Measurements from ENCODE around the gene PCDHB14.
"Not testable (repeated sequence)": the region's sequence is repeated elsewhere in the genome, so short reads cannot be mapped to it uniquely, and the experiment has no call there.

Gene PCDHB14

DNA sequence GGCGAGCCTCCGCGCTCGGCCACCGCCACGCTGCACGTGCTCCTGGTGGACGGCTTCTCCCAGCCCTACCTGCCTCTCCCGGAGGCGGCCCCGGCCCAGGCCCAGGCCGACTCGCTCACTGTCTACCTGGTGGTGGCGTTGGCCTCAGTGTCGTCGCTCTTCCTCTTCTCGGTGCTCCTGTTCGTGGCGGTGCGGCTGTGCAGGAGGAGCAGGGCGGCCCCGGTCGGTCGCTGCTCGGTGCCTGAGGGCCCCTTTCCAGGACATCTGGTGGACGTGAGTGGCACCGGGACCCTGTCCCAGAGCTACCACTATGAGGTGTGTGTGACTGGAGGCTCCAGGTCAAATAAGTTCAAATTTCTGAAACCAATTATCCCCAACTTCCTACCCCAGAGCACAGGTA is 12.3 kb upstream of the PCDHB14 start:
- DNase-seq, result not testable (repeated sequence)

DNA sequence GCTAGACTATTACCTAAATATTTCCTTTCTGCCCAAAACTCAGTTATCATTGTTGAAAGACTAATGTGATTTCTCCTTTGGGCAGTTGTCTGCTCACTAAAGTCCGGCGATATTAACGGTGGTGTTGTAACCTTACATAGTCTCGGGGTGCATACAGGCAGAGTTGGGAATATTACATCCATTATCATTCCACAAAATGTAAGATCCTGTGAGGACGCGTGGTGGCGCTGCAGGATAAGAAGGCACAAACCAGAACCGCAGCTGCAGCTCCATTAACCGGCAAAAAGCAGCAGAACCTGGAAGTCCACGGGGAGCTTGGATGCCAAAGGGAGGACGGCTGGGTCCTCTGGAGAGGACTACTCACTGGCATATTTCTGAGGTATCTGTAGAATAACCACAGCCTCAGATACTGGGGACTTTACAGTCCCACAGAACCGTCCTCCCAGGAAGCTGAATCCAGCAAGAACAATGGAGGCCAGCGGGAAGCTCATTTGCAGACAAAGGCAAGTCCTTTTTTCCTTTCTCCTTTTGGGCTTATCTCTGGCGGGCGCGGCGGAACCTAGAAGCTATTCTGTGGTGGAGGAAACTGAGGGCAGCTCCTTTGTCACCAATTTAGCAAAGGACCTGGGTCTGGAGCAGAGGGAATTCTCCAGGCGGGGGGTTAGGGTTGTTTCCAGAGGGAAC is 9.3 kb upstream of the PCDHB14 start, which contains the start of gene PCDHB13:
PCDHB13 (plus strand) TSS at position 264 of the 684 bp plus-strand sequence; CDS start at position 469, 205 bp downstream.
- peak; percentile 51 to 56 for DNase-seq

DNA sequence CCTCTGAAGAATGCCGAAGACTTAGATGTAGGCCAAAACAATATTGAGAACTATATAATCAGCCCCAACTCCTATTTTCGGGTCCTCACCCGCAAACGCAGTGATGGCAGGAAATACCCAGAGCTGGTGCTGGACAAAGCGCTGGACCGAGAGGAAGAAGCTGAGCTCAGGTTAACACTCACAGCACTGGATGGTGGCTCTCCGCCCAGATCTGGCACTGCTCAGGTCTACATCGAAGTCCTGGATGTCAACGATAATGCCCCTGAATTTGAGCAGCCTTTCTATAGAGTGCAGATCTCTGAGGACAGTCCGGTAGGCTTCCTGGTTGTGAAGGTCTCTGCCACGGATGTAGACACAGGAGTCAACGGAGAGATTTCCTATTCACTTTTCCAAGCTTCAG is 8.6 kb upstream of the PCDHB14 start:
- not testable (repeated sequence) for DNase-seq

DNA sequence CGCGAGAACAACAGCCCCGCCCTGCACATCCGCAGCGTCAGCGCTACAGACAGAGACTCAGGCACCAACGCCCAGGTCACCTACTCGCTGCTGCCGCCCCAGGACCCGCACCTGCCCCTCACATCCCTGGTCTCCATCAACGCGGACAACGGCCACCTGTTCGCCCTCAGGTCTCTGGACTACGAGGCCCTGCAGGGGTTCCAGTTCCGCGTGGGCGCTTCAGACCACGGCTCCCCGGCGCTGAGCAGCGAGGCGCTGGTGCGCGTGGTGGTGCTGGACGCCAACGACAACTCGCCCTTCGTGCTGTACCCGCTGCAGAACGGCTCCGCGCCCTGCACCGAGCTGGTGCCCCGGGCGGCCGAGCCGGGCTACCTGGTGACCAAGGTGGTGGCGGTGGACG is 7.6 kb upstream of the PCDHB14 start:
- DNase-seq, result not testable (repeated sequence)

DNA sequence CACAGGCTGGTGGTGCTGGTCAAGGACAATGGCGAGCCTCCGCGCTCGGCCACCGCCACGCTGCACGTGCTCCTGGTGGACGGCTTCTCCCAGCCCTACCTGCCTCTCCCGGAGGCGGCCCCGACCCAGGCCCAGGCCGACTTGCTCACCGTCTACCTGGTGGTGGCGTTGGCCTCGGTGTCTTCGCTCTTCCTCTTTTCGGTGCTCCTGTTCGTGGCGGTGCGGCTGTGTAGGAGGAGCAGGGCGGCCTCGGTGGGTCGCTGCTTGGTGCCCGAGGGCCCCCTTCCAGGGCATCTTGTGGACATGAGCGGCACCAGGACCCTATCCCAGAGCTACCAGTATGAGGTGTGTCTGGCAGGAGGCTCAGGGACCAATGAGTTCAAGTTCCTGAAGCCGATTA is 7.1 kb upstream of the PCDHB14 start:
- DNase-seq, result not testable (repeated sequence)

DNA sequence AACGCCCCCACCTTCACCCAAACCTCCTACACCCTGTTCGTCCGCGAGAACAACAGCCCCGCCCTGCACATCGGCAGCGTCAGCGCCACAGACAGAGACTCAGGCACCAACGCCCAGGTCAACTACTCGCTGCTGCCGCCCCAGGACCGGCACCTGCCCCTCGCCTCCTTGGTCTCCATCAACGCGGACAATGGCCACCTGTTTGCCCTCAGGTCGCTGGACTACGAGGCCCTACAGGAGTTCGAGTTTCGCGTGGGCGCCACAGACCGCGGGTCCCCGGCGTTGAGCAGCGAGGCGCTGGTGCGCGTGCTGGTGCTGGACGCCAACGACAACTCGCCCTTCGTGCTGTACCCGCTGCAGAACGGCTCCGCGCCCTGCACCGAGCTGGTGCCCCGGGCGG is 1.7 kb downstream of the PCDHB14 start:
- not testable (repeated sequence) for DNase-seq

DNA sequence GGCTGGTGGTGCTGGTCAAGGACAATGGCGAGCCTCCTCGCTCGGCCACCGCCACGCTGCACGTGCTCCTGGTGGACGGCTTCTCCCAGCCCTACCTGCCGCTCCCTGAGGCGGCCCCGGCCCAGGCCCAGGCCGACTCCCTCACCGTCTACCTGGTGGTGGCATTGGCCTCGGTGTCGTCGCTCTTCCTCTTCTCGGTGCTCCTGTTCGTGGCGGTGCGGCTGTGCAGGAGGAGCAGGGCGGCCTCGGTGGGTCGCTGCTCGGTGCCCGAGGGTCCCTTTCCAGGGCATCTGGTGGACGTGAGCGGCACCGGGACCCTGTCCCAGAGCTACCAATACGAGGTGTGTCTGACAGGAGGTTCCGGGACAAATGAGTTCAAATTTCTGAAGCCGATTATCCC is 2.3 kb downstream of the PCDHB14 start:
- not testable (repeated sequence) for DNase-seq

DNA sequence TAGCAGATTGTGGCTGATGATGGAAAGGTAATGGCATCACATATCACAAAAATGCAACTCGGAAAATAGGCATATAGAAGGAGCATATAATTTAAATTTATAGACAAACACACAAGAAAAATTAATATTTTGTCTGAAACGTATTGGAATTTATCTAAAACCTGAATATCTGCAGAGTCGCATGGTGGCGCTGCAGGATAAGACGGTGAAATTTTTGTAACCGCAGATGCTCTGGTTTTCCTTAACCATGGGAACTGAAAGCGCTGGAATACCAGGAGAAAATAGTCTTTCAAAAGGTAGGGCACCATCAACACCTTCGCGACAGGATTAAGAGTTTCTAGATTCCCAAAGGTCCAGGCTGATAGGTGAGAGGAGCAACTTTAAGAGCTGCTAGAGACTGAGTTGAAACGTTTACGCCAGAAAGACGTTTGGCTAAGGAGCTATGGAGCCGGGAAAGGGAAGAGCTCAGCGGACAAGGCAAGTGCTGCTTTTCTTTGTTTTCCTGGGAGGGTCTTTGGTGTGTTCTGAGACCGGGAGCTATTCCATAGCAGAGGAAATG is 11.0 kb downstream of the PCDHB14 start:
- DNase-seq, result no peak

DNA sequence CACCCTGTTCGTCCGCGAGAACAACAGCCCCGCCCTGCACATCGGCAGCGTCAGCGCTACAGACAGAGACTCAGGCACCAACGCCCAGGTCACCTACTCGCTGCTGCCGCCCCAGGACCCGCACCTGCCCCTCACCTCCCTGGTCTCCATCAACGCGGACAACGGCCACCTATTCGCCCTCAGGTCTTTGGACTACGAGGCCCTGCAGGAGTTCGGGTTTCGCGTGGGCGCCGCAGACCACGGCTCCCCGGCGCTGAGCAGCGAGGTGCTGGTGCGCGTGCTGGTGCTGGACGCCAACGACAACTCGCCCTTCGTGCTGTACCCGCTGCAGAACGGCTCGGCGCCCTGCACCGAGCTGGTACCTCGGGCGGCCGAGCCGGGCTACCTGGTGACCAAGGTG is 12.8 kb downstream of the PCDHB14 start:
- DNase-seq, result not testable (repeated sequence)

DNA sequence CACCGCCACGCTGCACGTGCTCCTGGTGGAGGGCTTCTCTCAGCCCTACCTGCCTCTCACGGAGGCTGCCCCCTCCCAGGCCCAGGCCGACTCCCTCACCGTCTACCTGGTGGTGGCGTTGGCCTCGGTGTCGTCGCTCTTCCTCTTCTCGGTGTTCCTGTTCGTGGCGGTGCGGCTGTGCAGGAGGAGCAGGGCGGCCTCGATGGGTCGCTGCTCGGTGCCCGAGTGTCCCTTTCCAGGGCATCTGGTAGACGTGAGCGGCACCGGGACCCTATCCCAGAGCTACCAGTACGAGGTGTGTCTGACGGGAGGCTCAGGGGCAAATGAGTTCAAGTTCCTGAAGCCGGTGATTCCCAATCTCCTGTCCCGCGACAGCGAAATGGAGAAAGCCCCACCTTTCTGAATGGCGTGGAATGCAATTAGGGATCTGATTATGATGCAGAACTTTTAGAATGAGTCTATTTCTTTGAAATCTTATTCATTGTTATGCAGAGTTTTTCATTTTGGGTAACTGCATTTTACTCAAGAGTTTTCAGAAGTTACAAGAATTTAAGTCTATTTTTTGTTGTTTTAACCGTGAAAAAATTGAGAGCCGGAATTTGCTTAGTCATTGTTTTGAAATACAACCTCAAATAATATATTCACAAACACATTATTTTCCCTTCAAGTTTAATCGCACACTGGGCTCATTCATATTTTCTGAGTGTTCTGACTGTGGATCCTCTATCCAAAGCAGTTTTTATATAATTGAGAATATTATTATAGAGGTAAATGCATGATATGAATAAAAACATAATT is 13.6 kb downstream of the PCDHB14 start:
- no peak for DNase-seq

DNA sequence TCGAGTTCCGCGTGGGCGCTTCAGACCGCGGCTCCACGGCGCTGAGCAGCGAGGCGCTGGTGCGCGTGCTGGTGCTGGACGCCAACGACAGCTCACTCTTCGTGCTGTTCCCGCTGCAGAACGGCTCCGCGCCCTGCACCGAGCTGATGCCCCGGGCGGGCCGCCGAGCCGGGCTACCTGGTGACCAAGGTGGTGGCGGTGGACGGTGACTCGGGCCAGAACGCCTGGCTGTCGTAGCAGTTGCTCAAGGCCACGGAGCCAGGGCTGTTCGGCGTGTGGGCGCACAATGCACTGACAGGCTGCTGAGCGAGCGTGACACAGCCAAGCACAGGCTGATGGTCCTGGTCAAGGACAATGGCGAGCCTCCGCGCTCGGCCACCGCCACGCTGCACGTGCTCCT is 18.4 kb downstream of the PCDHB14 start:
- no peak for DNase-seq

DNA sequence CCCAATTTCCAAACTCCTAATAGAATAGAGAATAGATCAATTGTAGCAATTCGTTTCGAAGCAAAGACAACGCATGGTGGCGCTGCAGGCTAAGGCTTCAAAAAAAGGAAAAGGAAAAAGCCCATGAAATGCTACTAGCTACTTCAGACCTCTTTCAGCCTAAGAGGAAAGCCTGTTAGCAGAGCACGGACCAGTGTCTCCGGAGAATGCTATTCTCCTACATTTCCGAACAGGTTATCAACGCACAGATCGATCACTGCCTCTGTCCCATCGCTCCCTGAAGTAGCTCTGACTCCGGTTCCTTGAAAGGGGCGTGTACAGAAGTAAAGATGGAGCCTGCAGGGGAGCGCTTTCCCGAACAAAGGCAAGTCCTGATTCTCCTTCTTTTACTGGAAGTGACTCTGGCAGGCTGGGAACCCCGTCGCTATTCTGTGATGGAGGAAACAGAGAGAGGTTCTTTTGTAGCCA is 22.1 kb downstream of the PCDHB14 start, which contains the start of gene PCDHB15:
PCDHB15 (plus strand) TSS at position 146 of the 468 bp plus-strand sequence; CDS start at position 330, 184 bp downstream.
- no peak for DNase-seq

DNA sequence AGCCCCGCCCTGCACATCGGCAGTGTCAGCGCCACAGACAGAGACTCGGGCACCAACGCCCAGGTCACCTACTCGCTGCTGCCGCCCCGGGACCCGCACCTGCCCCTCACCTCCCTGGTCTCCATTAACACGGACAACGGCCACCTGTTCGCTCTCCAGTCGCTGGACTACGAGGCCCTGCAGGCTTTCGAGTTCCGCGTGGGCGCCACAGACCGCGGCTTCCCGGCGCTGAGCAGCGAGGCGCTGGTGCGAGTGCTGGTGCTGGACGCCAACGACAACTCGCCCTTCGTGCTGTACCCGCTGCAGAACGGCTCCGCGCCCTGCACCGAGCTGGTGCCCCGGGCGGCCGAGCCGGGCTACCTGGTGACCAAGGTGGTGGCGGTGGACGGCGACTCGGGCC is 23.8 kb downstream of the PCDHB14 start:
- DNase-seq, result not testable (repeated sequence)

DNA sequence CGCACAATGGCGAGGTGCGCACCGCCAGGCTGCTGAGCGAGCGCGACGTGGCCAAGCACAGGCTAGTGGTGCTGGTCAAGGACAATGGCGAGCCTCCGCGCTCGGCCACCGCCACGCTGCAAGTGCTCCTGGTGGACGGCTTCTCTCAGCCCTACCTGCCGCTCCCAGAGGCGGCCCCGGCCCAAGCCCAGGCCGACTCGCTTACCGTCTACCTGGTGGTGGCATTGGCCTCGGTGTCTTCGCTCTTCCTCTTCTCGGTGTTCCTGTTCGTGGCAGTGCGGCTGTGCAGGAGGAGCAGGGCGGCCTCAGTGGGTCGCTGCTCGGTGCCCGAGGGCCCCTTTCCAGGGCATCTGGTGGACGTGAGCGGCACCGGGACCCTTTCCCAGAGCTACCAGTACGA is 24.3 kb downstream of the PCDHB14 start:
- not testable (repeated sequence) for DNase-seq

DNA sequence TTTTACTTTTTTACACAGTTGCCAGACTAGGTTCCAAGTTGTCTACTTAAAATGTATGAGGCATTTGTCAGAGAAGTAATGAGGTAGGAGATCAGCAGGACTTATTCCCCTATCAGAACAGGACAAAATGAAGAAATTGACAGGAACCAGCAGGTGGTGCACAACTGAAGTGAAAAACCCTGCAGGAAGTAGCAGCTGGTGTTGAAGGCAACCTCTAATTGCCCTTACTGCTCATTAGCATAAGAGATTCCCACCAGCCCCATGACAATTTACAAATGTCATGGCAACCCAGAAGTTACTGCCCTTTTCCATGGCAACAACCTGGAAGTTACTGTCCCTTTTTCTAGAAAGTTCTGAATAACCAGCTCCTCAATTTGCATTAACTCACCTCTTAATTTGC is 27.4 kb downstream of the PCDHB14 start:
- DNase-seq, result peak in 1 of 2 experiments; percentile 3

DNA sequence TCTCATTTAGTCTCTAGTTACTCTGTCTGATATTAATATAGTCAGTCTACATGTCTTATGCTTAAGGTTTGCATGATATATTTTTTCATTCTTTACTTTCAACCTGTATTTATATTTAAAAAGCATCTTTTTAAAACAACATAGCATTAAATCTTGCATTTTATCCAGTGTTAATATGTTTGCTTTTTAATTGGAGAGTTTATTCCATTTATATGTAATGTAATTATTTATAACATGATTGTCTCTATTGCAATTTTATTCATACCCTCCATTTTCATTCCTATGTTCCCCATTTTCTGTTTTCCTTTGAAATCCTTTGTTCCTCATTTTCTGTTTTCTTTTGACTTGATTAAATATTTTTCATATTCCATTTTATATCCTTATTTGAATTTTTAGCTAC is 35.3 kb downstream of the PCDHB14 start:
- no peak for DNase-seq

DNA sequence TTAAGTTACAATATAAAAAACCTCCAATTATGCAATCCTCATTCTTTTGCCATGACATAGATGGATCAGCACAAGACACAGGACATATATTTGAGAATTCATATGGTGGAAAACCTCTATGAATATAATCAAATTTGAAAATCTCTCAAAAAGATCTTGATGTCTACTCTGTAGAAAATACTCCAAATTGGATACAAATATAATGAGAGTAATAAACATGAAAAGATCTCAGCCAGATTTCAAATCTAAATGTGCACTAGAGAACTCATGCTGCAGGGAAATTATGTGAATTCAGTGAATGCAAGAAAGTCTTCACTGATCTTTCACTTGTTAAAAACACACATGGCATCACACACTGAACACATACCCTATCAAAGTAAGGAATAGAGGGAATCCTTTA is 35.8 kb downstream of the PCDHB14 start:
- DNase-seq, result no peak

DNA sequence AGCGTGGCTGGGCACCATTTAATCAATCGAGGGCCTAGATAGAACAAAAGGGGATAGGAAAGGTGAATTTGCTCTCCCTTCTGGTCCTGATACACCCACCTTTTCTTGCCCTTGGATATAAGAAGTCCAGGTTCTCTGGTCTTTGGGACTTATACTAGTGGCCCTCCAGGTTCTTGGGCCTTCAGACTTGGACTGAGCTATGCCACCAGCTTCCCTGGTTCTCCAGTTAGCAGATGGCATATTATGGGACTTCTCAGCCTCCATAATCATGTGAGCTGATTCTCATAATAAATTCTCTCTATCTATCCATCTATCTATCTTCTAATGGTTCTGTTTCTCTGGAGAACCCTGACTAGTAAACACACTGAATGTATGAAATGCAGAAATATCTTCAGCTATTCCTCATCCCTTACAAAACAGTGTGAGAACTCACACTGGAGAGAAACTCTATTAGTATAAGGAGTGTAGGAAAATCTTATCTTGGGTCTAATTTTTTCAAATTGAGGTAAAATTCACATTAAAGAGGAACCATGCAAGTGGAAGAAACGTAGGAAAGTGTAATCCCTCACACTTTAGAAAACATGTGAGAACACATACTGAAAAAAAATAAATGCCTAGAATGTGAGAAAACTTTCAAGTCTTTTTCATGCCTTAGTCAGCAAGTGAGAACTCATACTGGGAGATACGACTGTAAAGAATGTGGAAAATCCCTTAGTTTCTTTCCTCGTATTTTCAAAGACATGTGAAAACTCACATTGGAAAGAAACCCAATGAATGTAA is 37.5 kb downstream of the PCDHB14 start:
- no peak for DNase-seq

DNA sequence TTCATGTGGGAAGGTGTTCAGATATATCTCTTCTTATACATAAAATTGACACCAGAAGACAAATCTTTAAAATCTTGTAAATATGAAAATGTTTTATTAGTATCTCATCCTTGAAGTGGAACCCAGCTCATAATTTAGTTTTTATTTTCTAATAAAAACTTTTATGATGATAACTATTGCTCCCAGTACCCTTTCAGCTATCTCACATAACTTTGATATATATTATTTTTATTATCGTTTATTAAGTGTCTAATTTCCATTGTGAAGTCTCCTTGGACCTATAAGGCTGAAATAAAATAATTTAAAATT is 38.0 kb downstream of the PCDHB14 start:
- DNase-seq, result no peak

DNA sequence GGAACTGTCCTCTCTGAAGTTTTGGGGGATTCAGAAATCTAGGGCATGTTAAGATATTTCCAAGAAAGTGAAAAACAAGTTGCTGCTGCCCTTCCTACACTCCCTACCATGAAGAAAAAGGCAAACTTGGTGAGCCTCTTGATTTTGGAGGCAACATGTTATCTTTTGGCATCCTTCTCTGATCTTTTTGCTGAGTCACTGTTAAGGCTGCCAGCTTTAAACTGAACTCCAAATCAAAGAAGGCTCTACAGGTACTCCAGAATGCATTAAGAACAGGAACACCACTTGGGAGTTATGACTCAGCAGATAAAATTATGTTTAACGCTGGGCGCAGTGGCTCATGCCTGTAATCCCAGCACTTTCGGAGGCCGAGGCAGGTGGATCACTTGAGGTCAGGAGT is 46.1 kb downstream of the PCDHB14 start:
- no peak for DNase-seq

DNA sequence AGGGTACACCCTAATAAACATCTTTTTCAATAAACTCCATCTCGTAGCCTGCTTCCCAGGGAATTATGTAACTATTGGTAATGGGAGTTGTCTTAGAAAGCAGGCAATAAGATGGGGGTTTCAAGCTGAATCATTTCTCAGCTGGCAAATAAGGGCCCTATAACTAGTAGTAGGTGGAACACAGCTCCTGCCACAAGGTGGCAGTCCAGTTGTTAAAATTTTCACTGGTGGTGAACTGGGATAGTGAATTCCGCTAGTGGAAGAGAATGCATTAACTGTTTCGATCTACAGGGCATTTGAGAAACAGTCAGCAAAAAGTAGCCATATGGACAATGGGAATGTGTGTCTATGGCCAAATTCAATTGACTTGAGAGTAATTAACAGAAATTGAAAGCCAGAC is 49.8 kb downstream of the PCDHB14 start:
- no peak for DNase-seq

Data from NCI-H2081 (cell line).